Astrocyte of the cerebellum (primary cell): ENCODE results near the gene TOM1L2.

ENCODE experiments used
- DNase-seq: peaks from one replicate; pipeline ENCODE4 v3.0.0-alpha.2; 2011; ENCODE audit warnings: low read depth
- H3K4me3 ChIP-seq: 2 replicates; pipeline ENCODE4 v1.5.1; 2011; ENCODE audit warnings: mild to moderate bottlenecking, low read depth, low read length, moderate library complexity
- CTCF ChIP-seq: IDR thresholded peaks from 2 replicates; pipeline ENCODE4 v1.5.1; 2012; ENCODE audit warnings: low read length, low read depth, moderate library complexity, mild to moderate bottlenecking; ENCODE audit errors: missing control alignments
- in situ Hi-C: cut with HindIII; loops from 2 replicates; pipeline ENCODE4 v1.10.0; 2017; ENCODE audit warnings: low sequenced_read_pairs

The TOM1L2 gene

GRCh38 chr17:17876959-17877528, 95.2 kb downstream of the TOM1L2 start:
- no peak overlapping the region for H3K4me3 ChIP-seq
- in situ Hi-C loops = no loop called here
- DNase-seq = no peak
- TF ChIP-seq CTCF = no peak

- peak; percentile 22 for DNase-seq
- TF ChIP-seq CTCF = no peak
- no peak overlapping the region for H3K4me3 ChIP-seq
- in situ Hi-C loops = no loop called here
Observed at GRCh38 chr17:17874478-17874877, 97.7 kb downstream of the TOM1L2 start.

GRCh38 chr17:17873450-17873991, 98.7 kb downstream of the TOM1L2 start:
- no peak overlapping the region for H3K4me3 ChIP-seq
- no peak for DNase-seq

GRCh38 chr17:17872547-17873345, 99.5 kb downstream of the TOM1L2 start:
- in situ Hi-C loops = no loop called here
- TF ChIP-seq CTCF = no peak
- no peak overlapping the region for H3K4me3 ChIP-seq
- no peak for DNase-seq

More at GRCh38 chr17:17873450-17873991, 98.7 kb downstream of the TOM1L2 start:
- TF ChIP-seq CTCF = no peak
- in situ Hi-C loops = no loop called here

- H3K4me3 ChIP-seq = no peak overlapping the region
- TF ChIP-seq CTCF = no peak
- DNase-seq = no peak
- in situ Hi-C loops = no loop called here
Observed at GRCh38 chr17:17871913-17872312, 100.3 kb downstream of the TOM1L2 start.

GRCh38 chr17:17870247-17870646, 102.0 kb downstream of the TOM1L2 start:
- DNase-seq = no peak
- TF ChIP-seq CTCF = peak; percentile 9
- H3K4me3 ChIP-seq = no peak overlapping the region
- in situ Hi-C loops = no loop called here
